AG04450 (cell line): ENCODE measurements around the gene CDH6. TPM values are rescaled to one million over a fixed set of nuclear protein-coding genes. Genes with fewer than 3 reads are reported as not detected.

Source experiments
- CTCF ChIA-PET: fragments of 300-600, 350-600 bp; formaldehyde crosslinking; extraction: SDS; loops from one replicate; lab custom pipeline; 2022; ENCODE audit warnings: antibody characterized with exemption, inconsistent platforms; lab: Charles Lee
- POLR2A ChIA-PET: fragments of 350-600 bp; formaldehyde crosslinking; extraction: SDS; loops from one replicate; lab custom pipeline; 2021; ENCODE audit warnings: antibody characterized with exemption, inconsistent platforms; lab: Yijun Ruan, JAX
- DNase-seq: peaks from one replicate; pipeline ENCODE4 v3.0.0-alpha.2; 2011; ENCODE audit warnings: low read depth, low spot score
- H3K27ac ChIP-seq: one replicate; pipeline ENCODE4 v1.5.1; 2012; ENCODE audit warnings: low read depth, low read length, control low read depth
- H3K27me3 ChIP-seq: one replicate; pipeline ENCODE4 v1.6.0; 2012; ENCODE audit warnings: low read length; ENCODE audit not compliant: control insufficient read depth, insufficient read depth
- H3K4me3 ChIP-seq: 2 replicates; pipeline ENCODE4 v1.5.1; 2011; ENCODE audit warnings: mild to moderate bottlenecking, low read depth, low read length, control low read depth
- H3K9me3 ChIP-seq: 2 replicates; pipeline ENCODE4 v1.5.1; 2012; ENCODE audit warnings: low read length; ENCODE audit not compliant: control insufficient read depth, insufficient read depth
- CTCF ChIP-seq: IDR thresholded peaks from 2 replicates; pipeline ENCODE4 v1.5.1; 2011; ENCODE audit warnings: low read depth, low read length, control low read depth, inconsistent platforms
- polyA plus RNA-seq: library from polyadenylated mRNA; depleted of rRNA; stranded (reverse); fragments of >200 nt; gene quantifications from 2 replicates; pipeline ENCODE4 v1.2.3, GENCODE V29; 2011

Gene CDH6
- polyA plus RNA-seq, 1 experiment: 45.7 TPM

GRCh38 chr5:31335456-31335855, 142.0 kb downstream of the CDH6 start:
- DNase-seq: no peak
- H3K9me3 ChIP-seq: no peaks in the 10 kb centered on the region
- no peaks in the 10 kb centered on the region for H3K27me3 ChIP-seq
- no peak for TF ChIP-seq CTCF
- ChIA-PET CTCF (no interaction called here), POLR2A (no interaction called here)
- no peak overlapping the region for H3K4me3 ChIP-seq
- H3K27ac ChIP-seq: no peak overlapping the region

GRCh38 chr5:31343946-31344345, 150.5 kb downstream of the CDH6 start:
- no peak overlapping the region for H3K27ac ChIP-seq
- CTCF ChIA-PET: interaction anchor here (1.1 kb wide), 1 partner anchor 10 kb away, joined by 4 read pairs; no protein-coding TSS in a partner anchor
- POLR2A ChIA-PET: no interaction called here

GRCh38 chr5:31346896-31347551, 153.5 kb downstream of the CDH6 start:
- H3K27ac ChIP-seq: no peak overlapping the region
- POLR2A ChIA-PET: no interaction called here
- CTCF ChIA-PET: no interaction called here
- no peaks in the 10 kb centered on the region for H3K9me3 ChIP-seq
- H3K4me3 ChIP-seq: no peak overlapping the region
- no peak for TF ChIP-seq CTCF
- H3K27me3 ChIP-seq: no peaks in the 10 kb centered on the region
- no peak for DNase-seq

More at GRCh38 chr5:31343946-31344345, 150.5 kb downstream of the CDH6 start:
- no peak overlapping the region for H3K4me3 ChIP-seq
- TF ChIP-seq CTCF: no peak
- H3K27me3 ChIP-seq: no peaks in the 10 kb centered on the region
- no peak for DNase-seq
- no peaks in the 10 kb centered on the region for H3K9me3 ChIP-seq

- CTCF ChIA-PET: no interaction called here
- no peak for DNase-seq
Observed at GRCh38 chr5:31347552-31347905, 154.0 kb downstream of the CDH6 start.

More at GRCh38 chr5:31347552-31347905, 154.0 kb downstream of the CDH6 start:
- POLR2A ChIA-PET: no interaction called here
- H3K4me3 ChIP-seq: no peak overlapping the region
- no peaks in the 10 kb centered on the region for H3K27me3 ChIP-seq
- H3K27ac ChIP-seq: no peak overlapping the region
- TF ChIP-seq CTCF: no peak
- H3K9me3 ChIP-seq: no peaks in the 10 kb centered on the region
